HCT116 (cell line): ENCODE measurements around the gene LRRC4B. TPM values are rescaled to one million over a fixed set of nuclear protein-coding genes. Genes with fewer than 3 reads are reported as not detected.

ENCODE experiments used
- ATAC-seq: fragments of 200-7000 bp; cut with Tn5 transposase; 2 replicates; pipeline ENCODE4 v1.9.1; 2020; ENCODE audit warnings: mild to moderate bottlenecking, moderate library complexity
- BruUV-seq: library from RNA; stranded (reverse); fragments of 400-500 nt; replicated peaks from 2 replicates; lab custom pipeline; 2021; lab: Mats Ljungman, UMichigan
- CTCF ChIA-PET: fragments of 300-600 bp; sonication (Branson Sonifier 250); formaldehyde crosslinking; loops from one replicate; lab custom pipeline; 2021; ENCODE audit warnings: antibody characterized with exemption; lab: Charles Lee
- POLR2A ChIA-PET: fragments of 300-600, 350-600 bp; sonication (Branson Sonifier 250); formaldehyde crosslinking; loops from one replicate; lab custom pipeline; 2021; ENCODE audit warnings: antibody characterized with exemption; lab: Charles Lee
- RAD21 ChIA-PET, 2 experiments: fragments of 300-600 bp; sonication (Branson Sonifier 250); formaldehyde crosslinking; loops; one replicate each; lab custom pipeline; 2023; ENCODE audit warnings: low total read pairs in 2 of 2; ENCODE audit not compliant: uncharacterized antibody in 2 of 2, unreplicated experiment in 2 of 2, low non-redundant PET in 1 of 2; lab: Charles Lee
- DNase-seq: peaks from one replicate; pipeline ENCODE4 v3.0.0-alpha.2; 2010; ENCODE audit warnings: low read depth, low spot score
- H2AFZ ChIP-seq: fragments of 200-600 bp; shearing (Covaris generic), sonication (generic); 2 replicates; pipeline ENCODE4 v1.6.1; 2017; ENCODE audit warnings: low read depth, mixed run types, mixed read lengths, antibody characterized with exemption, low read length; ENCODE audit not compliant: poor library complexity, severe bottlenecking
- H3K27ac ChIP-seq: 2 replicates; pipeline ENCODE4 v1.5.1; 2012; ENCODE audit warnings: low read depth, low read length
- H3K27me3 ChIP-seq: fragments of 200-600 bp; sonication (generic); 2 replicates; pipeline ENCODE4 v1.6.1; 2016; ENCODE audit warnings: mixed run types, low read length, mixed read lengths; ENCODE audit not compliant: insufficient read depth
- H3K36me3 ChIP-seq, 2 experiments: fragments of 200-500 bp in 1 of 2; fragments of 200-600 bp in 1 of 2; sonication (Bioruptor generic) in 1 of 2; sonication (generic) in 1 of 2; 2 replicates each; pipeline versions ENCODE4 v1.5.1 to v1.6.1; 2014 to 2016; ENCODE audit warnings: low read length in 2 of 2, inconsistent platforms in 1 of 2, mixed read lengths in 1 of 2, mixed run types in 1 of 2; ENCODE audit not compliant: insufficient read depth in 2 of 2, control insufficient read depth in 1 of 2
- H3K4me1 ChIP-seq, 2 experiments: fragments of 200-600 bp in 1 of 2; sonication (generic) in 1 of 2; 2 replicates each; pipeline versions ENCODE4 v1.5.1 to v1.6.1; 2012 to 2017; ENCODE audit warnings: low read length in 2 of 2, inconsistent platforms in 1 of 2, mild to moderate bottlenecking in 1 of 2, mixed read lengths in 1 of 2, mixed run types in 1 of 2, moderate library complexity in 1 of 2; ENCODE audit not compliant: insufficient read depth in 2 of 2, control insufficient read depth in 1 of 2
- H3K4me2 ChIP-seq: fragments of 200-600 bp; sonication (generic); 2 replicates; pipeline ENCODE4 v1.6.1; 2017; ENCODE audit warnings: mixed run types, low read length, mixed read lengths
- H3K4me3 ChIP-seq, 2 experiments: fragments of 200-600 bp in 1 of 2; sonication (generic) in 1 of 2; replicated peaks in 1 of 2; 2 replicates each; pipeline ENCODE4 v1.5.1; 2011 to 2016; ENCODE audit warnings: low read length in 2 of 2, control low read depth in 1 of 2, low read depth in 1 of 2, mild to moderate bottlenecking in 1 of 2, mixed read lengths in 1 of 2, mixed run types in 1 of 2
- H3K79me2 ChIP-seq: fragments of 200-600 bp; sonication (generic); 2 replicates; pipeline ENCODE4 v1.6.1; 2017; ENCODE audit warnings: mild to moderate bottlenecking, mixed run types, low read length, moderate library complexity, mixed read lengths; ENCODE audit not compliant: insufficient read depth
- H3K9ac ChIP-seq: fragments of 200-600 bp; sonication (generic); 2 replicates; pipeline ENCODE4 v1.6.1; 2016; ENCODE audit warnings: low read length, mixed read lengths
- H3K9me2 ChIP-seq: fragments of 200-600 bp; sonication (generic), shearing (Covaris generic); 2 replicates; pipeline ENCODE4 v1.6.1; 2017; ENCODE audit warnings: mixed run types, mild to moderate bottlenecking, moderate library complexity; ENCODE audit not compliant: insufficient read depth
- H3K9me3 ChIP-seq, 2 experiments: fragments of 200-500 bp in 1 of 2; fragments of 200-600 bp in 1 of 2; sonication (Bioruptor generic) in 1 of 2; sonication (generic) in 1 of 2; 2 replicates each; pipeline ENCODE4 v1.6.1; 2014 to 2017; ENCODE audit warnings: low read length in 2 of 2, mixed read lengths in 2 of 2, inconsistent platforms in 1 of 2, low read depth in 1 of 2, mild to moderate bottlenecking in 1 of 2, mixed run types in 1 of 2, moderate library complexity in 1 of 2; ENCODE audit not compliant: control insufficient read depth in 1 of 2, insufficient read depth in 1 of 2
- H4K20me1 ChIP-seq: fragments of 200-600 bp; sonication (generic), shearing (Covaris generic); 2 replicates; pipeline ENCODE4 v1.6.1; 2017; ENCODE audit warnings: mixed run types, mild to moderate bottlenecking, moderate library complexity; ENCODE audit not compliant: insufficient read depth
- CEBPB ChIP-seq: IDR thresholded peaks from 2 replicates; pipeline ENCODE4 v1.6.1; 2012; ENCODE audit warnings: low read depth
- EGR1 ChIP-seq: IDR thresholded peaks from 2 replicates; pipeline ENCODE4 v1.6.1; 2012; ENCODE audit warnings: low read depth
- ELF1 ChIP-seq: IDR thresholded peaks from 2 replicates; pipeline ENCODE4 v1.6.1; 2012; ENCODE audit warnings: low read depth, borderline replicate concordance
- EZH2phosphoT487 ChIP-seq: fragments of 200-600 bp; IDR thresholded peaks from 2 replicates; pipeline ENCODE4 v1.6.1; 2018; ENCODE audit warnings: antibody characterized with exemption, borderline replicate concordance
- FOSL1 ChIP-seq: IDR thresholded peaks from 2 replicates; pipeline ENCODE4 v1.6.1; 2012; ENCODE audit warnings: low read depth
- JUND ChIP-seq: IDR thresholded peaks from 2 replicates; pipeline ENCODE4 v1.6.1; 2012
- MAX ChIP-seq: IDR thresholded peaks from 2 replicates; pipeline ENCODE4 v1.6.1; 2012
- POLR2A ChIP-seq: IDR thresholded peaks from 2 replicates; pipeline ENCODE4 v1.7.0; 2011; ENCODE audit warnings: borderline replicate concordance; ENCODE audit not compliant: insufficient read depth, insufficient read length; ENCODE audit errors: extremely low read depth
- POLR2AphosphoS5 ChIP-seq: IDR thresholded peaks from 2 replicates; pipeline ENCODE4 v1.6.1; 2011; ENCODE audit warnings: mild to moderate bottlenecking, low read depth, low read length, moderate library complexity
- SIN3A ChIP-seq: IDR thresholded peaks from 2 replicates; pipeline ENCODE4 v1.6.1; 2012; ENCODE audit warnings: low read depth
- TCF7L2 ChIP-seq: IDR thresholded peaks from 2 replicates; pipeline ENCODE4 v1.7.0; 2011; ENCODE audit warnings: borderline replicate concordance, inconsistent platforms; ENCODE audit not compliant: insufficient read depth, insufficient read length; ENCODE audit errors: extremely low read depth
- ZBTB33 ChIP-seq: IDR thresholded peaks from 2 replicates; pipeline ENCODE4 v1.6.1; 2011; ENCODE audit warnings: mild to moderate bottlenecking, low read length, moderate library complexity; ENCODE audit not compliant: insufficient replicate concordance; ENCODE audit errors: extremely low read depth
- ZFX ChIP-seq: fragments of 450-650 bp; IDR thresholded peaks from 2 replicates; pipeline ENCODE4 v1.6.1; 2017
- ZNF274 ChIP-seq: fragments of 200-500 bp; sonication (Bioruptor generic); IDR thresholded peaks from 2 replicates; pipeline ENCODE4 v1.6.1; 2014; ENCODE audit warnings: mild to moderate bottlenecking, low read depth, low read length, inconsistent platforms
- intact Hi-C: fragments of 100-400 bp; cut with micrococcal nuclease; formaldehyde crosslinking; loops from 2 replicates; pipeline ENCODE4 v1.10.0; 2022
- total RNA-seq: library from RNA; stranded (reverse); gene quantifications from one replicate; pipeline ENCODE4 v1.2.1, GENCODE V29; 2021; ENCODE audit not compliant: unreplicated experiment

The LRRC4B gene
- total RNA-seq, 1 experiment from 2014 or later, result 0.89 TPM

GRCh38 chr19:50501186-50501567, 67.1 kb downstream of the LRRC4B start:
- ChIA-PET CTCF (no interaction called here), RAD21 (no interaction called here), POLR2A (no interaction called here)
- Histone ChIP-seq H3K27ac (no peak overlapping the region), H4K20me1 (no peaks in the 10 kb centered on the region), H3K9me2 (no peaks in the 10 kb centered on the region), H3K9me3 (no peaks in the 10 kb centered on the region), H2AFZ (no peak overlapping the region), H3K79me2 (no peaks in the 10 kb centered on the region), H3K4me2 (no peak overlapping the region), H3K36me3 (no peaks in the 10 kb centered on the region; a peak in 1 of 4 replicates), H3K4me1 (peaks cover 0 to 9% of the 10 kb centered on the region in 2 experiments; a peak in 3 of 4 replicates), H3K9ac (no peak overlapping the region), H3K4me3 (no peak overlapping the region), H3K27me3 (no peaks in the 10 kb centered on the region)
- no peak for TF ChIP-seq ELF1
- TF ChIP-seq SIN3A, result no peak
- TF ChIP-seq CEBPB, result no peak
- no peak for TF ChIP-seq EGR1
- no peak for TF ChIP-seq ZNF274
- TF ChIP-seq MAX, result no peak
- TF ChIP-seq ZBTB33, result no peak
- no peak for TF ChIP-seq ZFX
- TF ChIP-seq POLR2AphosphoS5, result no peak
- no peak for TF ChIP-seq POLR2A
- no peak for TF ChIP-seq TCF7L2
- TF ChIP-seq FOSL1, result no peak
- no peak for TF ChIP-seq JUND
- TF ChIP-seq EZH2phosphoT487, result no peak
- no peak for ATAC-seq
- intact Hi-C loops, result no loop called here
- no TSS peak for BruUV-seq
- DNase-seq, result no peak
